Measurements from ENCODE around the gene UGT3A1. TPM values are rescaled to one million over a fixed set of nuclear protein-coding genes. Genes with fewer than 3 reads are reported as not detected.

The UGT3A1 gene
- total RNA-seq, 1 experiment from 2014 or later: not detected

DNA sequence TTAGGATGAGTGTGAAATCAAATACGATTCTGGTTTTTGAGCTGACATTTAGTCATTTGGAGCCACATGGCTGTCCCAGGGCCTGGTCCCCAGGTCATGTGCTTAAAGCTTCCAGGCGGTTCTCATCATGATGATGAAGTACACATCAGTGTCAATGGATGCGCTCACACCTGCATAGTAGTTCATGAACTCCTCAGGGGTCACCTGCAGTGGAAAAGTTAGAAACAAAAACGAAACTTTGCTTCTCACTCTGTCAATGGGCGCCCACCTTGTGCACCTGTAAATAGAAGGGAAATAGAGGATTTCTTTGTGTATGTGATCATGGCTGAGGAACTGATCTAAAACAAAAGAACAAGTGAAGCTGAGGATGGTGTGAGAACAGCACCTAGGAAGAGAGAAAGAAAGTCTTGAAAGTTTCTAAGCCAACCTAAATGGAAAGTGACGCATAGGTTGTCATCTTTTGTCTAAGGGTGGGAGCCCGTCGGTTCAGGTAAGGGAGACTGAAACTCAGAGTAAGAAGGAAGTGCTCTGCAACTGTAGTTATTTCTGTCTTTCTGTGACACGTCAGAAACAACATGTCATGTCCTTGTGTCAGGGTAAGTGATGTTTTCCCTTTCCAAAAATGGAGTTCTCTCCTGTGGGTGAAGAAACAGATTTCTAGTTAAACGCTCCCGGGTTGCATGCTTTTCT is 86.6 kb downstream of the UGT3A1 start:
- no peak overlapping the region for H3K27ac ChIP-seq (ENCODE audit: low read depth, low read length)
- DNase-seq (ENCODE audit: low read depth, low spot score) (no peak), ATAC-seq (no peak)
- CTCF ChIA-PET: no interaction called here
- no peaks in the 10 kb centered on the region for H3K9me3 ChIP-seq (ENCODE audit: control insufficient read depth in 1 of 2, insufficient read depth in 1 of 2, low read depth in 1 of 2, low read length in 2 of 2)
- H4K20me1 ChIP-seq (ENCODE audit: insufficient read depth): no peaks in the 10 kb centered on the region
- TF ChIP-seq EZH2 (IDR thresholded peaks at IDR 0.05) (no peak), EZH2phosphoT487 (IDR thresholded peaks at IDR 0.05; ENCODE audit: borderline replicate concordance) (no peak), POLR2A (IDR thresholded peaks at IDR 0.05; ENCODE audit: borderline replicate concordance, extremely low read depth, insufficient read depth, insufficient read length) (no peak), FOSL1 (IDR thresholded peaks at IDR 0.05; ENCODE audit: low read depth) (no peak), CEBPB (IDR thresholded peaks at IDR 0.05; ENCODE audit: low read depth) (no peak), YY1 (IDR thresholded peaks at IDR 0.05; ENCODE audit: extremely low read depth, insufficient replicate concordance, low read depth, low read length) (no peak), CBX3 (IDR thresholded peaks at IDR 0.05; ENCODE audit: low read depth) (no peak), SRF (IDR thresholded peaks at IDR 0.05; ENCODE audit: low read depth) (no peak), TCF7L2 (IDR thresholded peaks at IDR 0.05; ENCODE audit: borderline replicate concordance, extremely low read depth, insufficient read depth, insufficient read length) (no peak), JUND (IDR thresholded peaks at IDR 0.05) (no peak), RAD21 (IDR thresholded peaks at IDR 0.05; ENCODE audit: low read depth) (no peak), EGR1 (IDR thresholded peaks at IDR 0.05; ENCODE audit: low read depth) (no peak)
- TF ChIP-seq, protein P1, sequence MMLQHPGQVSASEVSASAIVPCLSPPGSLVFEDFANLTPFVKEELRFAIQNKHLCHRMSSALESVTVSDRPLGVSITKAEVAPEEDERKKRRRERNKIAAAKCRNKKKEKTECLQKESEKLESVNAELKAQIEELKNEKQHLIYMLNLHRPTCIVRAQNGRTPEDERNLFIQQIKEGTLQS (IDR thresholded peaks at IDR 0.05): no peak
- TF ChIP-seq, protein P2, sequence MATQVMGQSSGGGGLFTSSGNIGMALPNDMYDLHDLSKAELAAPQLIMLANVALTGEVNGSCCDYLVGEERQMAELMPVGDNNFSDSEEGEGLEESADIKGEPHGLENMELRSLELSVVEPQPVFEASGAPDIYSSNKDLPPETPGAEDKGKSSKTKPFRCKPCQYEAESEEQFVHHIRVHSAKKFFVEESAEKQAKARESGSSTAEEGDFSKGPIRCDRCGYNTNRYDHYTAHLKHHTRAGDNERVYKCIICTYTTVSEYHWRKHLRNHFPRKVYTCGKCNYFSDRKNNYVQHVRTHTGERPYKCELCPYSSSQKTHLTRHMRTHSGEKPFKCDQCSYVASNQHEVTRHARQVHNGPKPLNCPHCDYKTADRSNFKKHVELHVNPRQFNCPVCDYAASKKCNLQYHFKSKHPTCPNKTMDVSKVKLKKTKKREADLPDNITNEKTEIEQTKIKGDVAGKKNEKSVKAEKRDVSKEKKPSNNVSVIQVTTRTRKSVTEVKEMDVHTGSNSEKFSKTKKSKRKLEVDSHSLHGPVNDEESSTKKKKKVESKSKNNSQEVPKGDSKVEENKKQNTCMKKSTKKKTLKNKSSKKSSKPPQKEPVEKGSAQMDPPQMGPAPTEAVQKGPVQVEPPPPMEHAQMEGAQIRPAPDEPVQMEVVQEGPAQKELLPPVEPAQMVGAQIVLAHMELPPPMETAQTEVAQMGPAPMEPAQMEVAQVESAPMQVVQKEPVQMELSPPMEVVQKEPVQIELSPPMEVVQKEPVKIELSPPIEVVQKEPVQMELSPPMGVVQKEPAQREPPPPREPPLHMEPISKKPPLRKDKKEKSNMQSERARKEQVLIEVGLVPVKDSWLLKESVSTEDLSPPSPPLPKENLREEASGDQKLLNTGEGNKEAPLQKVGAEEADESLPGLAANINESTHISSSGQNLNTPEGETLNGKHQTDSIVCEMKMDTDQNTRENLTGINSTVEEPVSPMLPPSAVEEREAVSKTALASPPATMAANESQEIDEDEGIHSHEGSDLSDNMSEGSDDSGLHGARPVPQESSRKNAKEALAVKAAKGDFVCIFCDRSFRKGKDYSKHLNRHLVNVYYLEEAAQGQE (IDR thresholded peaks at IDR 0.05; ENCODE audit: low read depth): no peak
- TF ChIP-seq, protein P3, sequence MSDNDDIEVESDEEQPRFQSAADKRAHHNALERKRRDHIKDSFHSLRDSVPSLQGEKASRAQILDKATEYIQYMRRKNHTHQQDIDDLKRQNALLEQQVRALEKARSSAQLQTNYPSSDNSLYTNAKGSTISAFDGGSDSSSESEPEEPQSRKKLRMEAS (IDR thresholded peaks at IDR 0.05): no peak
- H3K4me2 ChIP-seq (ENCODE audit: low read length): no peak overlapping the region
- POLR2A ChIA-PET: no interaction called here
- peaks cover 11% of the 10 kb centered on the region for H3K27me3 ChIP-seq (ENCODE audit: insufficient read depth, low read length)
- H3K79me2 ChIP-seq (ENCODE audit: insufficient read depth, low read length): no peaks in the 10 kb centered on the region
- no peaks in the 10 kb centered on the region for H3K4me1 ChIP-seq (ENCODE audit: control insufficient read depth in 1 of 2, insufficient read depth in 2 of 2, low read length in 2 of 2)
- no peaks in the 10 kb centered on the region for H3K36me3 ChIP-seq (ENCODE audit: control insufficient read depth in 1 of 2, insufficient read depth in 2 of 2, low read length in 2 of 2)
- intact Hi-C loops (cut with micrococcal nuclease): no loop called here
- BruUV-seq (replicated peaks): no TSS peak
- H3K9me2 ChIP-seq (ENCODE audit: insufficient read depth): no peaks in the 10 kb centered on the region
- H3K9ac ChIP-seq (ENCODE audit: low read length): no peak overlapping the region
- no peak overlapping the region for H2AFZ ChIP-seq (ENCODE audit: low read depth, low read length, poor library complexity, severe bottlenecking)
- RAD21 ChIA-PET (ENCODE audit: low non-redundant PET in 1 of 2, low total read pairs in 2 of 2, uncharacterized antibody in 2 of 2, unreplicated experiment in 2 of 2): no interaction called here
- no peak overlapping the region for H3K4me3 ChIP-seq (replicated peaks in 1 of 2; ENCODE audit: low read depth in 1 of 2, low read length in 2 of 2)
